GM18861 (cell line): ENCODE data around the gene RBMS3.

ENCODE experiments used
- ATAC-seq: cut with Tn5 transposase; IDR thresholded peaks from one replicate; pipeline ENCODE4 v1.9.1; 2021; ENCODE audit not compliant: unreplicated experiment

RBMS3 gene

DNA sequence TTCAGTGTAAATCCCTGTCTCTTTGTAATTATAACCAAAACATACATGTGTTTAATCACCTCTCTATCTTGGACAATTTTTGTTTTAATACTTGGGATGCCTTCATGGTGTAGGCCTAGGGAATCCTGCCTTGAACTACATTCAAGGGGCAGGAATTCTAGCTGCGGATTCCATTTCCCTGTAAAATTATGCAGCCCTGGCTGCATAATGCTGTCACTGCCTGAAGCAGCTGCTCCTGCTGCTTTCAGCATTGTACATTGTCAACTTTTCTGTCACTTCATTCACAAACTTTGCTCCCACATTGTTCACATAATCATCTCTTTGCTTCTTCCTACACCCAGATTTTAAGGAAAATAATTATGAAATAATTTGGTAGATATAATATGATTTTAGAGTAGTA lies 638.7 kb downstream of the RBMS3 start:
- no peak for ATAC-seq

DNA sequence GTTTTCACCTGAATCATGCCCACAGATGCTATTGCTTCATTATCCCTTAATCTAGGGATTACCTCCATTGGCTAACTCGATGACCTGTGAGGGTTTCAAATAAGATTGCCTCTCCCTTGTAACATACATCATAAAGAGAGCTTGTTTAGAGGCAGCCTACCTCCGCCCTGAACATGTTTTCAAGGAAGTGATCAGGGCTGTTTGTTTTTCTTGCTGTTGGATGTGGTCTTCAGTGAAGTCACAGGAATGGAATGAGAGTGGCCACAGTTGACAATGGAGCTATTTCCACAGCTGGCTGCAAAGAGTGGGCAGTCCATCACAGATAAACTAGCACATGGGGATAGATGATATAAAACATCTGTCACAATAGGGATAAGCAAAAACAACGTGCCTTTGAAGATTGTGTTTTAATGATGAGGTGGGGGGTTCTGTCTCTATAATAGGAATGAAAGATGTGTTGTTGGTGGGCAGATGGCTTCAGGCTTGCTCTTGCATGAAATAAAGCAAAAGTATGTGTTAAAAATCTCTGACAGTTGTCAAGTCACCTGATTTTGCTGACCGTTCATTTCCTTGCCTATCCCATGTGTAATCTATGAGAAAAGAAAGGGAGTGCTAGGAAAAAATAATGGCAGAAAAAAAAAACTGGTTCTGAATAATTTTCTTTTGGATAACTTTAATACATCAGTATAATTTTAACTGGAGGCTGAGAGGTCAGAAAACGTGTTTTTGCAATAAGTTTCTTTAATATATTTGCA lies 642.3 kb downstream of the RBMS3 start:
- ATAC-seq: no peak

DNA sequence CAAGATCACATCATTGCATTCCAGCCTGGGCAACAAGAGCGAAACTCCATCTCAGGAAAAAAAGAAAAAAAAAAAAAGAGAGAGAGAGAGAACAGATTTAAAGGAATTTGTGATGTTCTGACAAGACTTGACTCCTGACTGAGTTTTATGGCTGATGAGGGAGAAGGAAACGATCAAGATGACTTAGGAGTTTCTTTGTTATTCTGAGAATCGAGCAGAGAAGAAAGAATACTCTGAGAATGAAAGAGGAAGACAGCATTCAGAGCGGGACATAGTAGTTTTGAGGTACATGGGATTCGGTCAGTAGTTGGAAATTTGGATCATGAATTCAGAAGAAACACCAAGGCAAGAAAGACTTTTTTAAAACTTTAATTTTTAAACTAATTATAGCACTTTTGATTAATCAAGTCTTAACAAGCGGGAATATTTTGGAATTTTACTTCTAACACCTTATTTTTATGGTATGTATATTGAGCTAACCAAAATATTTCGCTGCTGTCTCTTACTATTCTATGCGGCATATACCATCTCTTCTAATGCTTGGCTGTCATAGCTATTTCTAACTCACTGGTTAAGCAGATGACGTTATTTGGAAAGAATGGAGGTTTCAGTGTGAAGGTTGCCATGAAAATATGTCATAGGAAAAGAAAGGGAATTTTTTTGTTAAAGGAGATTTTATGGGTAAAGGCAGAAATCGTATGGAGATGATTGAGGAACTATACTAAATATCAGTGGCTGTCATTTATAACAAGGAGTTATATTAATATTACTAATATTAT lies 644.1 kb downstream of the RBMS3 start:
- ATAC-seq: no peak

DNA sequence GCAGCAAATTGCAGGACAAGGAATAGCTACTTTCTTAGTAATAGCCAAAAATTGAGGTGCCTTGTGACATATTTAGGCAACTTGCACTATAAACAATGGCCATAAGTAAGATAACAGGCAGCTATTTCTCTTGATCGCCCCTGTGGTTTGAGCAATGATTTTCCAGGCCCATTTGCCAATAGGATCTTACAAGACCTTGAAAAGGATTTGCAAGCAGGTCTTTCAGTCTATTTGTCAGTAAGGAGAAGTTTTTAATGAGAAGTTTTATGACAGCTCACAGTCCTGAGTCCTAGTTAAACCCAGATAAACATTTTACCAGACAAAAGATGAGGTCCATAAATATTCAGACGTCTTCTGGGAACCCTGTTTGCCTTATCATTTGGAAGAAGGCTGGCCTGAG lies 645.5 kb downstream of the RBMS3 start:
- no peak for ATAC-seq

DNA sequence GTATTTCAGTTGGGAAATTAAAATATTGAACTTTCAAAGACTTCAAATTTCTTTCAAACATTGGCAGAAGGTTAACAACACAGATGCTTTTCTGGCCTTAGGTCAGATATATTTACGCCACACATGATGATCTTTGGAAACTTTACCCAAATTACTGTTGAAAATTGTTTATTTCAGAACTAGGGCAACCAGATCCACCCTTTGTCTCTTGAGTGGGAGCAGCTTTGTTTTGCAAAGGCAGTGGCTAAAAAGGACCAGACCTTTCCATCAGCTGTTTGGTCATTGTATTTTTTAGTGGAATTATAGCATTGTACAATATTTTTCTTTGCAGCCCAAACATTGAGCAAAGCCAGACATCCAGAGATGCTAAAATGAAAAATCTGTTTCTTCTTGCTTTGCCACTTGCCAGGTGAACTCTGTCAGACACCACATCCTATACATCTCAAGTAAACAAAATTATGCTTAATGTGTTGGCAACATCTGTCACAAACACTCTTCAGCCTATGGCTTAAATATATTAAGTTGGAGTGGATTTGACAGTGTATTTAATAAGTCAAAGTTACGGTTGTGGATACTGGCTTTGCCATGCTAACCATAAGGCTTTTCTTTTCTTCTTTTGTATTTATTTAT lies 651.9 kb downstream of the RBMS3 start:
- no peak for ATAC-seq

DNA sequence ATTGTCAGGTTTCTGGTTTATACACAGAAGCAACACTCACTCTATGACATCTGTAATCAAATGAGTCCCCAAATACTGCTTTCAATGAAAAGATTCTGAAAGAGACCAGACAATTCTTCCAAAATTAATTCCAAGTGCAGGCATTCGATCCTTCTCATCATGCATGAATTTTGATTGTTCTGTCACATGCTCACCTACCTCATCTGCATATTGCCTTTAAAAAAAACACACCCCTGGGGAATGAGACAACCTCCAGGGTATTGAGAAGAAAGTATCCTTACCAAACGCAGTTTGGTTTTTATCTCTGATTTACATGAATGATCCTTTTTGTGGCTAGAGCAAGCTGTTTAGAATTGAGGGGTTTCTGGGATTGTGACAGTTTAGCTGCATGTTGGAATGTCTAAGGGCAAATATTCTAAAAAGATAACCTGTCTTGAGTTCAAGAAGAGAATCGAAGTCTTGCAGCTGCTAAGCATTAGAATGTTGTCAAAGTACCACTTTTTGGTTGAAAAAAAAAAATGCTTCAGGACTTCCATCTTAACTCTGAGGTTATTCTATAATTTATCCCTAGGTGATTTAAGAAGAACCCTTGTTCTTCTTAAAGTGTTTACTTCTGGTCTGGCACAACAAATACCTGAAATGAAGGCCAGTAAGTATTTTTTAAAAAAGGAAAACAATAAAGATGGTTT lies 653.1 kb downstream of the RBMS3 start:
- ATAC-seq: no peak

DNA sequence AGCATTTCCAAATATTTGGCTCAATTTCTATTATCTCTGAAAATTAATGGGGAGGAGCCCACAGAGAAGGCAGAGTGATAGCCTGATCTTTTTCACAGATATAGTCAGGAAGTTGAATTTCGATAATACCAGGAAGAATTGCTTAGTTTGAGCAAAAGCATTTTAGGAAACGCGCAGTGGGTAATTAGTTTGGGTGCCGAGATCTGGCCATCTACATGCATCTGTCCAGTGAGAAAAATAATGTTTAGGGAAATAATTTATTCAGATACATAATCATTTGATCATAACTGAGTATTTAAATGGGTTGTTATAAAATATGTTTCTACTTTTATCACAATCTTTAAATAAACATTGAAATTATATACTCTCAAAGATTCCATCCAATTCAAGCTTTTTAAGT lies 653.9 kb downstream of the RBMS3 start:
- no peak for ATAC-seq

DNA sequence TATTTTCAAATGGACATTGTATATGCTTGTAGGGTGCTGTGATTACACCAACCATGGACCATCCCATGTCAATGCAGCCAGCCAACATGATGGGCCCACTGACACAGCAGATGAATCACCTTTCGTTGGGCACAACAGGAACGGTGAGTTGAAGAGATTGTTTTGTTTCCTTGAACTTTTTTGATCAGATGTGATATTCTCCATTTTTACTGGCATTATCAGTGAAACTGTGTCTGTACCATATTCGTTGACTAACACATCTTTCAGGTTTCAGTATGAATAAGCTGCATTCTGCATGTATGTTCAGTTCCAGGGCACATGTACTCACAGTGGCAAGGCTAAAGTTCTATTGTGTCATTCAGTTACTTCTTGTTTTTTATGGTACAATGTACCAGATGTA lies 655.2 kb downstream of the RBMS3 start:
- ATAC-seq: peak; percentile 96

DNA sequence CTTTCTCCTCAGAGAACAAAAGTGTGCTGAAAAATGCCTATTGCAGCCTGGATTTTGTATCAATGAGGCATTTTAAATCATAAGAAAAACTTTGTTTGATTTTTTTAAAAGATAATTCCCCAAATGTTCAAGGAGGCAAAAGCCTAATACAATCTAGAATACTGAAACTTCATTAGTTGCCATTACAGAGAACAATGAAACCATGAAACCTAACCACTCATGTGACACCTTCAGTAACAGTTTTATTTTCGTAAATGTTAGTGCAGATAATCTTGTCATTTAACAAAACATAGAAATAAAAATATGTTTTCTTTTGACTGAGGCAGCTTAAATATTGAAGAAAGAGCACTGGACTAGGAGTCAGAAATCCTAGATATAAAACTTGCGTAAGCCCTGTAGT lies 655.9 kb downstream of the RBMS3 start:
- ATAC-seq: no peak

DNA sequence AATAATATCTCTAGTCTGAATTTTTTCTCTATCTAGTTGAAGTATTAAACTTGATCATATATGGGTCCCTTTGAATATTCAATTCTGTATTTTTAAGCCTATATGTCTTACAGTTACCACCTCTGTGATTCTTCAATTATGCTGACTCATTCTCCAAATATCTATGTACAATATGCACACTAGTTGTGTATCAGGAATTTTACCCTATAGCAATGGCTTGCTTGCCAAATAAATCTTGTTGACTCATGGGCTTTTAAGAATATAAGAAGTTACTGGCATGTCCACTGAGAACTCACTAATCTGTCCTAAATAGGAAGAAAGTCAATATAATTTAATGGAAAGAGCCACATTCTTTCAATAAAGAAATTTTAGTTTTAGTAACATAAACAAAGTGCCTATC lies 656.3 kb downstream of the RBMS3 start:
- ATAC-seq: no peak

DNA sequence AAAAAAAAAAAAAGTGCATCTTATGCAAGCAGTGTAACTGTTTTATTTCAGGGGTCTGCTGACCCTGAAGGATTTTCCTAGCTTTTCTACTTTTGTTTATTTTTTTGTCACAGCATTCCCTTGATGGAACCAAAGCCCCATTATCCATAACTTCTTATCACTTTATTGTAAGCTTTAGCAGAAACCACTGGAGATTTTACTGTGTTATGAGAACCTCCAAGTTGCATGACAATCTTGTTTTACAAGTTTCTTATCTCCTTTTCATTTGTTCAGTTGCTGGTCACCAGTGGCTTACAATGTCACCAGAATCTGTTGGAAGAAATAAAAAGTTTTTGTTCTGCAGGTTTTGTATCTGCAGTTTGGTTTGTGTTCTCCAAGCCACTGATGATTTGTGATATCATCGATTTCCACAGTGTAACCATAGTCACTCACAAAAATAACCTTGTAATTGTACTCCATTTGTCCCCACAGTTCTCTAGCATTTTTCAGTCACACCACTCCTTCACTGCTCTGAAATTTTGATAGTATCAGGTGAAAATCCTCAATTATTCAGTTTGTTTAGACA lies 660.0 kb downstream of the RBMS3 start:
- ATAC-seq: no peak

DNA sequence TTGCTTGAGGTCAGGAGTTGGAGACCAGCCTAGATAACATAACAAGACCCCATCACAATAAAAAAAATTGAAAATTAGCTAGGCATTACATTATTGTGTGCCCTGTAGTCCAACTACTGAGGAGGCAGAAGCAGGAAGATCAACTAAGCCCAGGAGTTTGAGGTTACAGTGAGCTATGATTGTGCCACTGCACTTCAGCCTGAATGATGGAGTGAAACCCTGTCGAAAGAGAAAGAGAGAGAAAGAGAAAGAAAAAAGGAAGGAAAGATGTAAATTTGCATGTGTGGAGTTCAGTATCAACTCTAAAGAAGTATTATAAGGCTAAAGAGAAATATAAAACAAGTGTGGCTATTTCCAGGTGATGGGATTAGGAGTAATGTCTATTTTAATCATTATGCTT lies 661.4 kb downstream of the RBMS3 start:
- ATAC-seq: no peak

DNA sequence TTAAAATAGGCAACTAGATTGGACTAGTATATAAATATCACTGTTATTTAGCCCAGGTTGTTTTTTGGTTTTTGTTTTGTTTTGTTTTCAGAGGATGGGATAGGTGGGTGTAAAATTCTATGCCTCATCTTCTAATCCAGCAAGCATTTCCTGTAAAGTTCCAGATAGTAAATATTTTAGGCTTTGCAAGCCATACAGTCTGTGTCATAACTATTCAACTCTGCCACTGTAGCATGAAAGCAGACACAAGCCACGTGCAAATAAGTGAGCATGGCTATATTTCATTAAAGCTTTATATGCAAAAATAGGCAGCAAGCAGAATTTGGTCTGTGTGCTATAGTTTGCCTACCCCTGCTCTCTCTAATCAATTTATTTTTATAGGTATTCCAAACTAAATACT lies 668.3 kb downstream of the RBMS3 start:
- ATAC-seq: no peak

DNA sequence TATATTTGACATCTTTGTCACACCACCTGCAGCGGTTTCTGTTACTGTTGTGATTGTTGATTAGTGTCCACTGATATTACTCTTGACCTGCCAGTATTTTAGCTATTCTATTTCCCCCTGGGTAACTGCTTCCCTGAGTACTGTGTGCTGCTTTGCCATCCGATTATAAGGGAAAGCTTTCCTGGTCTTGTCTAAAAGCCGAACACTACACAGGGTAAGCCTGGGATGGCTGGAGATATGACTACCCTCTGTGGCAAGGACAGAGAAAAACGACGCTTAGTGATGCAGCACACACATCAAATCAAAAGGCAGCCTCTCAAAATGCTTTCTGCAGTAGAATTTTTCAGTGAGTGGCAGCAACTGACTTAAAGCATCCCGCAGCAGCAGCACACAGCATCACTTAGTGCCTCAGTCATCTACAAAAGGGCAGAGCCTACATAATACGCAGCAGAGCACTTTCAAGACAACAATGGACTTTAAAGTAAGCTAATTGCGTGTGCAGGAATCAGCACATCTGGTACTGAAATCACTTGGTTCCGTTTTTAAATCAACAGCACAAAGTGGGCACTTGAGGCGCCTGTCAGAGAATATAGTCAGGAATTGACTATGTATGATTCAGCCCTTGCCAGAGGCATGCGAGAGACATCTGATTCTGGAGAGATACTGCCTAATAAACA lies 669.2 kb downstream of the RBMS3 start:
- ATAC-seq: no peak

DNA sequence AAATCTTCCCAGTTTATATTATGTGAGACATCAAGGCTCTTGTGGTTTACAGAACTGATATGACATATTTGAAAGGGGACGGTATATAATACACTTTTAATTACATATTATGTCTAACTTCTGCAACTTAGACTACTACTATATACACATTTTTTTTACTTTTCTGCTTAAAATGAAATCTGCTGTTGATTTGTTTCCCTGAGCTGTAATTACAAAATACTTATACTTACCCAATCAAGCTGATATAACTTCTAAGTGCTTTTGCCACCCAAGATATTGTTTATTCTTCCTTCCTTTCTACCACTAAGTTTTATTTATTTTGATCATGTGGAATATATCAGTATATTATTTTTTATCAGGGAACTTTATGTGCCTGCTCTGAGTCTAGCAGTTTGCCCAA lies 671.6 kb downstream of the RBMS3 start:
- no peak for ATAC-seq

DNA sequence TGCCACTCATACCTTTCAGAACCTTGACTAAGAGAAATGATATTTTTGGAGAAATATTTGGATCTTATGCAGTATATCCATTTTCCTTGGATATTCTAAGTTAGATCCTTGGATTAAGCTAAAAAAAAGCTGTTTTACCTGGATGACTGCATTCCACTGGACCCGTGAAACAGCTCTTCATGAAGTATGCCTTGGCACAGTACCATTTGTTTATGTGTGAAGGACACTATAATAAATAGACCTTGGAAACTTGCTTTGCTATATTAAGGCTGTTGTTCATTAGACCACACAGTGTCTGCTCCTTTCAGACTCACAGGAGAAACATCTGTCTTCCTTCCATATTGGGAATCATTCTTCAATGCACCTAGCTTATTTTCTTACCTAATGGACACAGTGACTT lies 674.5 kb downstream of the RBMS3 start:
- no peak for ATAC-seq

DNA sequence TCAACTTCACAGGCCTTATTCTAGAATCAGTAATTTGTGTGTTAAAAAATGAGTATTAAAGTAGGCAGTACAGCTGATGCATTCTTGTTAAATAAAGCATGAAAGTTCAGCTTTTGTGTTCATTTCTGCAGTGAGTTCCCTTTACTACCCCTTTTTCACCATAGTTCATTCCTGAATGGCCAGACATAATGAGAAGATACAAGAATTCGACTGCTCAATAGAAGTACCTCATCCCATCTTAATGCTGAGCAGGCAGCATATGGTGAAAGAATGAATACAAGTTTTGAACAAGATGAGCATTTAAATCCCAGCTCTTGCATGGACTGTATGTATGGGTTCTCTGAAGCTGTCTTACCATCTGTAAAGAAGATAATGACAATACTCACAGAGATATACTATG lies 677.9 kb downstream of the RBMS3 start:
- no peak for ATAC-seq

DNA sequence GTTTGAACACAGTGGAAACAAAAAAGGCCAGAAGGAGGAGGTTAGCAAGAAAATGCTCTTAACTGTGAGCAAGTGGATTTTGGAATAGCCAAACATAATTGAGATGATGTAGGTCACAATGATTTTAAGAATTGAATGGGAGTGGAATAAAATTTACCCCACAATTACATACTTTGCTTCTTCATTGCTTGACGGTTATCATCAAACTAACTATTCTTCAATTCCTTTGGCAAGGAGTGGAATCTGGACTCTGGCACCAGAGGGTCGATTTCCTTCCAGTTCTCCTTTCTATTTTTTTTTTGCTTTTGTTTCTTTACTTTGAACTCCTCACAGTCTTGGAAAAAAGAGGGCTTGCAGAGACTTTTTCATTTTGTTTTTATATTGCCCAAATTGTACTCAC lies 691.0 kb downstream of the RBMS3 start:
- no peak for ATAC-seq

DNA sequence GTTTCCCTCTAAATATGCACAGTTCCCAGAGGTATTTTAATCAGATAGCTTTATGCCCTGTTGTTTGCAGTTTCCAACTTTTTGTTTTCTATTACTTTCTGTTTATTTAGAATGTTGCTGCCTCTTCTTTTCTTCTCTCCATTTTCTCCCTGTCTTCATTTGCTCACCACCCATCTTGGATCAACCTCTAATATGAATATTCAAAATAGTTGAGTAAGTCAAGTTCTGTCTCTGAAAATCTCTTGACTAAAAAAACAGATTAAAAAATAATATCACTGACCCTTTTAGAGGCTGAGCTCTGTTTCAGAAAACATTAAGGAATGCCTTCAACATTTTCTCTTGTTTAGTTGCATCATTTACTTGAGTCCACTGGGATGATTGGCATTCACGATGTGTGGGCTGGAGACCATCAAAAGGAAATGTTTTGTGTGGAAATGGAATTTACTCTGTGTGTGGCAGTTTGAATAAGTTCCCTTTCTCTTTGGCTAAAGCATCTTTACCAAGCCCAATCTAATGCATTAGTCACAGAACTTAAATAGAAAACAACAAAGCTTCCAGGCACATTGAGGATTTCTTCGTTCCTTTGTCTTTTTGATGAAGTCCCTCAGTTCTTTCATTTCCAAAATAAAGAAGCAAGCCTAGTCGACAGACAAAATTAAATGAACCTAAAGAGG lies 691.6 kb downstream of the RBMS3 start:
- no peak for ATAC-seq

DNA sequence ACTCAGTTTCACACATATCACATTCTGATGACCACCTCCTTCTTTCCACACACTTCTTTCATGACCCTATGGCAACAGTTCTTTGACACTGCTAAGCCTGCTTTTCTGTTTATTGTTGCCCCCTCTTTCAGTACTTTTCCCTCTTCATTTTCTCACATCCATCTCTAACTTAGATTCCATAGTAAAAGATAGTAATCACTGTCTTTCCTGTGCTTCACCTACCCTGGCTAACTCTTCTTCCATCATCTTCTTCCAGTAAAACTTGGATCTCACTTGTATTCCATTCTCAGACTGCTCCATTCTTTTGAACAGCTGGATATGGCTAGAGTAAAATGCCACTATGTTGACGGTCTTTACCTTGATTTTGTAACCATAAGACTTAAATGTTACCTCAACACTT lies 692.9 kb downstream of the RBMS3 start:
- no peak for ATAC-seq
